ENCODE results near the gene FAM76A. TPM values are rescaled to one million over a fixed set of nuclear protein-coding genes. Genes with fewer than 3 reads are reported as not detected.
"Not testable (repeated sequence)": the region's sequence is repeated elsewhere in the genome, so short reads cannot be mapped to it uniquely, and the experiment has no call there.

Gene FAM76A
- total RNA-seq, 1 donor from 2014 or later, result 5.3 TPM

- Mint-ChIP-seq H3K36me3 (ENCODE audit: low read depth, unreplicated experiment) (peaks cover 10% of the 10 kb centered on the region), H3K4me1 (ENCODE audit: unreplicated experiment) (peaks cover 8% of the 10 kb centered on the region), H3K9me3 (ENCODE audit: unreplicated experiment) (no peaks in the 10 kb centered on the region), H3K4me3 (ENCODE audit: unreplicated experiment) (peak overlapping the region; percentile 99), H3K27ac (ENCODE audit: unreplicated experiment) (peak overlapping the region; percentile 100), H3K27me3 (ENCODE audit: unreplicated experiment) (peaks cover 4% of the 10 kb centered on the region)
- TF ChIP-seq CTCF (IDR thresholded peaks at IDR 0.05; ENCODE audit: unreplicated experiment), result no peak
- no peak for DNase-seq (ENCODE audit: low spot score)
Measured at GRCh38 chr1:27773826-27774445, 48.2 kb downstream of the FAM76A start.

- TF ChIP-seq CTCF (IDR thresholded peaks at IDR 0.05; ENCODE audit: unreplicated experiment), result no peak
- no peak for DNase-seq (ENCODE audit: low spot score)
- H3K9me3 Mint-ChIP-seq (ENCODE audit: unreplicated experiment), result no peaks in the 10 kb centered on the region
- H3K36me3 Mint-ChIP-seq (ENCODE audit: low read depth, unreplicated experiment), result peaks cover 10% of the 10 kb centered on the region
- no peak overlapping the region for H3K4me3 Mint-ChIP-seq (ENCODE audit: unreplicated experiment)
- H3K27me3 Mint-ChIP-seq (ENCODE audit: unreplicated experiment), result peaks cover 4% of the 10 kb centered on the region
- H3K27ac Mint-ChIP-seq (ENCODE audit: unreplicated experiment), result no peak overlapping the region
- H3K4me1 Mint-ChIP-seq (ENCODE audit: unreplicated experiment), result peaks cover 8% of the 10 kb centered on the region
Measured at GRCh38 chr1:27774654-27775053, 48.9 kb downstream of the FAM76A start.

- not testable (repeated sequence) for H3K27me3 Mint-ChIP-seq (ENCODE audit: unreplicated experiment); H3K36me3 Mint-ChIP-seq (ENCODE audit: low read depth, unreplicated experiment); H3K9me3 Mint-ChIP-seq (ENCODE audit: unreplicated experiment)
Measured at GRCh38 chr1:27775336-27775735, 49.6 kb downstream of the FAM76A start.

GRCh38 chr1:27776276-27776675, 50.5 kb downstream of the FAM76A start:
- not testable (repeated sequence) for H3K27ac Mint-ChIP-seq (ENCODE audit: unreplicated experiment); H3K27me3 Mint-ChIP-seq (ENCODE audit: unreplicated experiment); DNase-seq (ENCODE audit: low spot score); H3K36me3 Mint-ChIP-seq (ENCODE audit: low read depth, unreplicated experiment); H3K4me3 Mint-ChIP-seq (ENCODE audit: unreplicated experiment); H3K4me1 Mint-ChIP-seq (ENCODE audit: unreplicated experiment); H3K9me3 Mint-ChIP-seq (ENCODE audit: unreplicated experiment)

More at GRCh38 chr1:27775336-27775735, 49.6 kb downstream of the FAM76A start:
- H3K4me3 Mint-ChIP-seq (ENCODE audit: unreplicated experiment); H3K27ac Mint-ChIP-seq (ENCODE audit: unreplicated experiment); DNase-seq (ENCODE audit: low spot score); H3K4me1 Mint-ChIP-seq (ENCODE audit: unreplicated experiment): not testable (repeated sequence)

- Mint-ChIP-seq H3K4me1 (ENCODE audit: unreplicated experiment) (peaks cover 8% of the 10 kb centered on the region), H3K27me3 (ENCODE audit: unreplicated experiment) (peaks cover 2% of the 10 kb centered on the region), H3K36me3 (ENCODE audit: low read depth, unreplicated experiment) (peaks cover 5% of the 10 kb centered on the region), H3K9me3 (ENCODE audit: unreplicated experiment) (no peaks in the 10 kb centered on the region), H3K4me3 (ENCODE audit: unreplicated experiment) (no peak overlapping the region), H3K27ac (ENCODE audit: unreplicated experiment) (no peak overlapping the region)
- no peak for DNase-seq (ENCODE audit: low spot score)
- TF ChIP-seq CTCF (IDR thresholded peaks at IDR 0.05; ENCODE audit: unreplicated experiment), result no peak
Measured at GRCh38 chr1:27778056-27778455, 52.3 kb downstream of the FAM76A start.

GRCh38 chr1:27779122-27779521, 53.4 kb downstream of the FAM76A start:
- DNase-seq (ENCODE audit: low spot score), result no peak
- peaks cover 5% of the 10 kb centered on the region for H3K36me3 Mint-ChIP-seq (ENCODE audit: low read depth, unreplicated experiment)
- no peaks in the 10 kb centered on the region for H3K9me3 Mint-ChIP-seq (ENCODE audit: unreplicated experiment)
- no peak for TF ChIP-seq CTCF (IDR thresholded peaks at IDR 0.05; ENCODE audit: unreplicated experiment)
- no peaks in the 10 kb centered on the region for H3K27me3 Mint-ChIP-seq (ENCODE audit: unreplicated experiment)
- peaks cover 3% of the 10 kb centered on the region for H3K4me1 Mint-ChIP-seq (ENCODE audit: unreplicated experiment)
- no peak overlapping the region for H3K27ac Mint-ChIP-seq (ENCODE audit: unreplicated experiment)
- H3K4me3 Mint-ChIP-seq (ENCODE audit: unreplicated experiment), result no peak overlapping the region
